ENCODE data around the gene SCN1A. TPM values are rescaled to one million over a fixed set of nuclear protein-coding genes. Genes with fewer than 3 reads are reported as not detected.
"Not testable (repeated sequence)": the region's sequence is repeated elsewhere in the genome, so short reads cannot be mapped to it uniquely, and the experiment has no call there.

SCN1A gene
- total RNA-seq, 4 donors from 2014 or later = not detected

GRCh38 chr2:166112193-166112605 is 15.6 kb downstream of the SCN1A start:
- no peak overlapping the region for H3K4me3 ChIP-seq
- 97% methylated on average over 1 of the region's 1 CpG for WGBS, 2 donors
- TF ChIP-seq POLR2A (IDR thresholded peaks at IDR 0.05) = no peak
- no peaks in the 10 kb centered on the region for H3K27me3 ChIP-seq
- DNase-seq (ENCODE audit: low spot score in 2 of 2) = no peak
- H3K9me3 ChIP-seq = peaks cover 0 to 8% (median 0%) of the 10 kb centered on the region in 4 donors
- no peak overlapping the region for H3K27ac ChIP-seq
- H3K36me3 ChIP-seq = no peaks in the 10 kb centered on the region
- H3K4me1 ChIP-seq = no peaks in the 10 kb centered on the region

GRCh38 chr2:166106431-166107015 is 21.3 kb downstream of the SCN1A start:
- WGBS, 2 donors = 44 to 47% methylated on average over 7 of the region's 7 CpGs
- no peaks in the 10 kb centered on the region for H3K4me1 ChIP-seq
- no peak for DNase-seq (ENCODE audit: low spot score in 2 of 2)
- no peak overlapping the region for H3K27ac ChIP-seq
- peaks cover 0 to 8% (median 0%) of the 10 kb centered on the region in 4 donors for H3K9me3 ChIP-seq
- TF ChIP-seq POLR2A (IDR thresholded peaks at IDR 0.05) (no peak), CTCF (IDR thresholded peaks at IDR 0.05) (no peak), EP300 (IDR thresholded peaks at IDR 0.05) (no peak)
- no peaks in the 10 kb centered on the region for H3K27me3 ChIP-seq
- H3K36me3 ChIP-seq = no peaks in the 10 kb centered on the region
- H3K4me3 ChIP-seq = no peak overlapping the region

- Histone ChIP-seq H3K4me1 (no peaks in the 10 kb centered on the region), H3K27me3 (no peaks in the 10 kb centered on the region), H3K36me3 (no peaks in the 10 kb centered on the region), H3K27ac (no peak overlapping the region), H3K4me3 (no peak overlapping the region), H3K9me3 (no peaks in the 10 kb centered on the region)
- WGBS, 2 donors = 74 to 75% methylated on average over 3 of the region's 3 CpGs
- no peak for TF ChIP-seq CTCF (IDR thresholded peaks at IDR 0.05)
- TF ChIP-seq POLR2A (IDR thresholded peaks at IDR 0.05) = no peak
- no peak for TF ChIP-seq EP300 (IDR thresholded peaks at IDR 0.05)
- no peak for DNase-seq (ENCODE audit: low spot score in 2 of 2)
Measured at GRCh38 chr2:166104773-166105172, 23.0 kb downstream of the SCN1A start.

- Histone ChIP-seq H3K4me3 (no peak overlapping the region), H3K4me1 (no peaks in the 10 kb centered on the region), H3K27me3 (no peaks in the 10 kb centered on the region), H3K27ac (no peak overlapping the region), H3K9me3 (no peaks in the 10 kb centered on the region), H3K36me3 (no peaks in the 10 kb centered on the region)
- WGBS, 2 donors = 51 to 57% methylated on average over 1 of the region's 1 CpG
- TF ChIP-seq POLR2A (IDR thresholded peaks at IDR 0.05) = no peak
- no peak for TF ChIP-seq EP300 (IDR thresholded peaks at IDR 0.05)
- TF ChIP-seq CTCF (IDR thresholded peaks at IDR 0.05) = no peak
- DNase-seq (ENCODE audit: low spot score in 2 of 2) = no peak
Measured at GRCh38 chr2:166104084-166104483, 23.7 kb downstream of the SCN1A start.

GRCh38 chr2:166103277-166103676 is 24.5 kb downstream of the SCN1A start:
- H3K4me3 ChIP-seq; H3K27ac ChIP-seq; H3K4me1 ChIP-seq; H3K27me3 ChIP-seq; DNase-seq (ENCODE audit: low spot score in 2 of 2); H3K9me3 ChIP-seq; H3K36me3 ChIP-seq: not testable (repeated sequence)
- 83 to 85% methylated on average over 7 of the region's 7 CpGs for WGBS, 2 donors

- TF ChIP-seq POLR2A (IDR thresholded peaks at IDR 0.05) = no peak
- TF ChIP-seq EP300 (IDR thresholded peaks at IDR 0.05) = no peak
- TF ChIP-seq CTCF (IDR thresholded peaks at IDR 0.05) = no peak
- 83 to 85% methylated on average over 1 of the region's 1 CpG for WGBS, 2 donors
- DNase-seq (ENCODE audit: low spot score in 2 of 2) = no peak
Measured at GRCh38 chr2:166094325-166094724, 33.5 kb downstream of the SCN1A start.

More at GRCh38 chr2:166094325-166094724, 33.5 kb downstream of the SCN1A start:
- Histone ChIP-seq H3K9me3 (no peaks in the 10 kb centered on the region), H3K27ac (no peak overlapping the region), H3K36me3 (no peaks in the 10 kb centered on the region), H3K4me3 (no peak overlapping the region), H3K27me3 (no peaks in the 10 kb centered on the region), H3K4me1 (peaks cover 0 to 5% (median 0%) of the 10 kb centered on the region in 4 donors)

All from tibial nerve (tissue), 4 donors.